ENCODE data around the gene GARS1. TPM values are rescaled to one million over a fixed set of nuclear protein-coding genes. Genes with fewer than 3 reads are reported as not detected.
A peak's percentile ranks its signal among the peaks of the same experiment; 100 is the strongest.

Gene GARS1
- total RNA-seq, 1 donor from 2014 or later: 367 TPM

DNA sequence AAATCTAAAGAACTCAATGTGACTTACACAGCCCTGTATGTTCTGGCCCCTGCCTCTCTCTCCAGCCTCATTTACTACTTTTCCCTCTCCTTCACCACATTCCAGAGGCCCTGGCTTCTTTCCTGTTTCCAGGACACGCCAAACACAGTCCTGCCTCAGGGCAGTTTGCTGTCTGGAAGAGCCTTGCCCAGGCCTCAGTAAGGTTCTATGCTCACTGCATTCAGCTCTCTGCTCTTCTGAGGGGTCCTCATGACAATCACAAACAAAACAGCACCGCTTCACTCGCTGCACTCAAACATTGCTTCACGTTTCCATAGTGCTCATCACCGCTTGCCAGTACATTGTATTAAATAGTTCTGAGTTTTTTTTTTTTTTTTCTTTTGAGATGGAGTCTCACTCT lies 35.1 kb upstream of the GARS1 start:
- no peak overlapping the region for H3K4me3 ChIP-seq (ENCODE audit: low read depth, low read length)
- no peak for FAIRE-seq
- peak; percentile 37 for DNase-seq (ENCODE audit: low read depth)
- no peaks in the 10 kb centered on the region for H3K27me3 ChIP-seq (ENCODE audit: control insufficient read depth, insufficient read depth, low read length)
- no peak for TF ChIP-seq CTCF (IDR thresholded peaks at IDR 0.05; ENCODE audit: insufficient read depth, low read length, severe bottlenecking)
- peaks cover 7% of the 10 kb centered on the region for H3K36me3 ChIP-seq (ENCODE audit: control insufficient read depth, insufficient read depth, low read length)

DNA sequence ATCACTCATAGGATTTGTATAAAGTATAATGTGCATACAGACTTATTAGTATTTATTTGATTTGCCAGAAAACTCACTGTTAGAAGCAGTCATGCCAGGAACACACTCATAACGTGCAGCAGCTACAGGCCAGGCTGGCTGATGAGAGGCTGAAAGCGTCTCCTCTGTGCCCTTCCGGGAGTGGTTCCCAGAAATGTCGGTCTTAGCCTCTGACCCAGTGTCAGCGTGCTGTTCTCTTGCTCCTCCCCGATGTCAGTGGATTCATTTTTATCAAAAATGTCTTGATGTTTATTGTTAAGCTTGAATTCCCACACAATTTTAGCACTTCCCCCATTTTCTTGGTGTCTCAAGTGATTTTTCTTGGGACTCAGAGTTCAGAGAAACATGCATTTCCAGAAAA lies 33.3 kb upstream of the GARS1 start:
- TF ChIP-seq CTCF (IDR thresholded peaks at IDR 0.05; ENCODE audit: insufficient read depth, low read length, severe bottlenecking): no peak
- H3K36me3 ChIP-seq (ENCODE audit: control insufficient read depth, insufficient read depth, low read length): peaks cover 7% of the 10 kb centered on the region
- no peak overlapping the region for H3K4me3 ChIP-seq (ENCODE audit: low read depth, low read length)
- FAIRE-seq (no peak), DNase-seq (ENCODE audit: low read depth) (no peak)
- no peaks in the 10 kb centered on the region for H3K27me3 ChIP-seq (ENCODE audit: control insufficient read depth, insufficient read depth, low read length)

GRCh38 chr7:30562498-30562897 lies 32.2 kb upstream of the GARS1 start:
- TF ChIP-seq CTCF (IDR thresholded peaks at IDR 0.05; ENCODE audit: insufficient read depth, low read length, severe bottlenecking): no peak
- Histone ChIP-seq H3K36me3 (ENCODE audit: control insufficient read depth, insufficient read depth, low read length) (peaks cover 9% of the 10 kb centered on the region), H3K27me3 (ENCODE audit: control insufficient read depth, insufficient read depth, low read length) (no peaks in the 10 kb centered on the region), H3K4me3 (ENCODE audit: low read depth, low read length) (no peak overlapping the region)
- FAIRE-seq (no peak), DNase-seq (ENCODE audit: low read depth) (no peak)

GRCh38 chr7:30562909-30563308 lies 31.8 kb upstream of the GARS1 start:
- TF ChIP-seq CTCF (IDR thresholded peaks at IDR 0.05; ENCODE audit: insufficient read depth, low read length, severe bottlenecking): no peak
- no peak for FAIRE-seq
- Histone ChIP-seq H3K36me3 (ENCODE audit: control insufficient read depth, insufficient read depth, low read length) (peaks cover 7% of the 10 kb centered on the region), H3K27me3 (ENCODE audit: control insufficient read depth, insufficient read depth, low read length) (no peaks in the 10 kb centered on the region), H3K4me3 (ENCODE audit: low read depth, low read length) (no peak overlapping the region)
- DNase-seq (ENCODE audit: low read depth): no peak

- FAIRE-seq: no peak
- H3K27me3 ChIP-seq (ENCODE audit: control insufficient read depth, insufficient read depth, low read length): no peaks in the 10 kb centered on the region
- peak; percentile 75 for DNase-seq (ENCODE audit: low read depth)
These were observed 31.2 kb upstream of the GARS1 start for GRCh38 chr7:30563326-30563942.

More at GRCh38 chr7:30563326-30563942, 31.2 kb upstream of the GARS1 start:
- Histone ChIP-seq H3K4me3 (ENCODE audit: low read depth, low read length) (no peak overlapping the region), H3K36me3 (ENCODE audit: control insufficient read depth, insufficient read depth, low read length) (peaks cover 8% of the 10 kb centered on the region)
- no peak for TF ChIP-seq CTCF (IDR thresholded peaks at IDR 0.05; ENCODE audit: insufficient read depth, low read length, severe bottlenecking)

All from bronchial epithelial cell (primary cell).